ENCODE measurements around the gene PELI1. TPM values are rescaled to one million over a fixed set of nuclear protein-coding genes. Genes with fewer than 3 reads are reported as not detected.

The PELI1 gene
- total and polyA plus RNA-seq, 2 donors from 2014 or later = 4.6 to 36.9 TPM

DNA sequence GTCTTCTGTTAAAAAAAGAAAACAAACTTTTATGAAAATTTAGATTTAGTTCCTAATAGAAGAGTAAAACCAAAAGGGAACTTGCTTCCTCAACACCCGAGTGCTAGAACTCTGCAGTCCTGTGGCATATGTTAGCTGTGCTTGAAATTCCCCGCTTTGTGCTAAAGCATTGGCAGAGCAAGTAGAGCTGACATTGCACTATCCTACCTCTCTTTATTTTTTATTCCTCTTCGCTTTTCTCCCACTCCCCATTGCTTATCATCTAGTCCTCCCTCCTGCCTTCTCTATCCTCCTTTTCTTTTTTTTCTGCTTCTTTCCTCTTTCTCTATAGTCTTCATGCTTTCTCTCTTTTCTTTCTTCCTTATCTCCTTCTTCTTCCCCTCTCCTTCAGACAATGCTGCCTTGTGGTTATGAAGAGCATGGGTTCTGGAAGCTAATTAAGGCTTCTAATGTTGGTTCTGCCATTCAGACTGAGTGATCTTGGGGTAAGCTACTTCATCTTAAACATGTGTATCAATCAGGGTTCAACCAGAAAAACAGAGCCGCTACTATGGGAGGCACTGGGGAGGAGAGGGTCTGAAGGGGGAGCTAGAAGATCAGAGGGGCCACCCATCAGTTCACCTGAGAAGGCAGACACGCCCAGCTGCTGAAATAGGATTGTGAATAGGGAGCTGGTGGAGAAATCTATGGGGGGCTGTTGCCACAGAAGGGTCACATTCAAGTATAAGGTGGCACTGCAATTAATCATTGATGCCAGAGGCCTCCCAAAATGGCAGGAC is 31.4 kb upstream of the PELI1 start:
- H3K4me1 ChIP-seq (ENCODE audit: control insufficient read depth in 2 of 3, insufficient read depth in 2 of 3, low read depth in 1 of 3, low read length in 3 of 3) = no peaks in the 10 kb centered on the region
- no peak overlapping the region for H3K9ac ChIP-seq (ENCODE audit: low read length in 3 of 3)
- intact Hi-C loops (cut with DNase I) = no loop called here
- no peaks in the 10 kb centered on the region for H3K36me3 ChIP-seq (ENCODE audit: control insufficient read depth in 2 of 3, insufficient read depth in 3 of 3, low read length in 3 of 3)
- TF ChIP-seq, protein P1, sequence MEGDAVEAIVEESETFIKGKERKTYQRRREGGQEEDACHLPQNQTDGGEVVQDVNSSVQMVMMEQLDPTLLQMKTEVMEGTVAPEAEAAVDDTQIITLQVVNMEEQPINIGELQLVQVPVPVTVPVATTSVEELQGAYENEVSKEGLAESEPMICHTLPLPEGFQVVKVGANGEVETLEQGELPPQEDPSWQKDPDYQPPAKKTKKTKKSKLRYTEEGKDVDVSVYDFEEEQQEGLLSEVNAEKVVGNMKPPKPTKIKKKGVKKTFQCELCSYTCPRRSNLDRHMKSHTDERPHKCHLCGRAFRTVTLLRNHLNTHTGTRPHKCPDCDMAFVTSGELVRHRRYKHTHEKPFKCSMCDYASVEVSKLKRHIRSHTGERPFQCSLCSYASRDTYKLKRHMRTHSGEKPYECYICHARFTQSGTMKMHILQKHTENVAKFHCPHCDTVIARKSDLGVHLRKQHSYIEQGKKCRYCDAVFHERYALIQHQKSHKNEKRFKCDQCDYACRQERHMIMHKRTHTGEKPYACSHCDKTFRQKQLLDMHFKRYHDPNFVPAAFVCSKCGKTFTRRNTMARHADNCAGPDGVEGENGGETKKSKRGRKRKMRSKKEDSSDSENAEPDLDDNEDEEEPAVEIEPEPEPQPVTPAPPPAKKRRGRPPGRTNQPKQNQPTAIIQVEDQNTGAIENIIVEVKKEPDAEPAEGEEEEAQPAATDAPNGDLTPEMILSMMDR (IDR thresholded peaks at IDR 0.05; ENCODE audit: borderline replicate concordance, extremely low read depth, insufficient read depth) = no peak
- DNase-seq (no peak), FAIRE-seq (no peak)
- no peaks in the 10 kb centered on the region for H3K27me3 ChIP-seq (ENCODE audit: control insufficient read depth, insufficient read depth, low read length)
- H3K27ac ChIP-seq (ENCODE audit: low read depth in 2 of 2, low read length in 2 of 2) = no peak overlapping the region
- no peaks in the 10 kb centered on the region for H3K9me3 ChIP-seq (ENCODE audit: control insufficient read depth in 2 of 3, insufficient read depth in 1 of 3, low read length in 3 of 3)
- no peak overlapping the region for H3K4me3 ChIP-seq (ENCODE audit: low read length in 3 of 3)

DNA sequence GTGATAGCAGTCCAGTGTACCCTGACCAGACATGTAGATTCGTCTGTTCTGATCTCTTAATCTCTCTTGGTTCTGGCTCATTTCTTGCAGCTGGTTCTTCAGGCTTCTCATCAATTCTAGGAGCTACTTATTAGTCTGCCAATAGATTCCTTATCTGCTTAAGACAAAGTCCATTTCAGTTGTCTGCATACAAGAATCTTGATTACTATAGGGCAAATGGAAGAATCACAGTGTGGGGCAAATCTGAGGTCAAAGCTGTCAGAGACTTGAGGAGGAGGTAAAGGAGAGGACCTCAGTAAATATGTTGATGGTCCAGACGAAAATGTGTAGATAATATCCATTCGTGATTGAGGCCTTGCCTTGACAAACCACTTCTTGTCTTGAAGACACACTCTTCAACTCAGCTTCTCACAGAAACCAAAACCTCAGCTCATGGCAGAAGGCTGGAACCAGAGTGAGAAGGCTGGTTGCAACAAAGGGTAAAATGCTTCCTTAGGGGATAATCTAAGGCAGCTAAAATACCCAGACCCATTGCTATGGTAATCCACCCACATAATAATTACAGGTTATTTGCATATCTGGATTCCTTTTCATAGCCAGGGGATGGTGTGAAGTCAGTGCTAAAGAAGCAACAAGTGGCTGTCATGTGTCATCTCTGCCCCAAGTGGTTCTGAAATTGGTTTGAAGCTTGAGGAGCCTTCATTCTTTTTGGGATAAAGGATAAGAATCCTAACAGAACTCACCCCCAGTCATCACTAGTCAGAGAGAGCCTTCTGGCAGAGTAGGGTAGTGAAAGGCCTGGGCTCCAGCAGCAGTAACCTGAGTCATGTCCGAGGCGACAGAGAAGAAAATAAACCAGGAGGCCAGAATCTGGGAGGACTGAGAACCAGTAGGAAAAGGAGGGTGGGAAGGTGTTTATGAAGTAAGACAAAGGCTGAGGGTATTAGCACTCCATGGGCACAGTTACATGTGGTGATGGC is 29.2 kb upstream of the PELI1 start:
- no peaks in the 10 kb centered on the region for H3K27me3 ChIP-seq (ENCODE audit: control insufficient read depth, insufficient read depth, low read length)
- H3K27ac ChIP-seq (ENCODE audit: low read depth in 2 of 2, low read length in 2 of 2) = no peak overlapping the region
- no peak overlapping the region for H3K9ac ChIP-seq (ENCODE audit: low read length in 3 of 3)
- DNase-seq (no peak), FAIRE-seq (no peak)
- TF ChIP-seq, protein P1 (IDR thresholded peaks at IDR 0.05; ENCODE audit: borderline replicate concordance, extremely low read depth, insufficient read depth) = no peak
- no peaks in the 10 kb centered on the region for H3K4me1 ChIP-seq (ENCODE audit: control insufficient read depth in 2 of 3, insufficient read depth in 2 of 3, low read depth in 1 of 3, low read length in 3 of 3)
- H3K4me3 ChIP-seq (ENCODE audit: low read length in 3 of 3) = no peak overlapping the region
- H3K9me3 ChIP-seq (ENCODE audit: control insufficient read depth in 2 of 3, insufficient read depth in 1 of 3, low read length in 3 of 3) = no peaks in the 10 kb centered on the region
- H3K36me3 ChIP-seq (ENCODE audit: control insufficient read depth in 2 of 3, insufficient read depth in 3 of 3, low read length in 3 of 3) = no peaks in the 10 kb centered on the region
- intact Hi-C loops (cut with DNase I) = no loop called here

DNA sequence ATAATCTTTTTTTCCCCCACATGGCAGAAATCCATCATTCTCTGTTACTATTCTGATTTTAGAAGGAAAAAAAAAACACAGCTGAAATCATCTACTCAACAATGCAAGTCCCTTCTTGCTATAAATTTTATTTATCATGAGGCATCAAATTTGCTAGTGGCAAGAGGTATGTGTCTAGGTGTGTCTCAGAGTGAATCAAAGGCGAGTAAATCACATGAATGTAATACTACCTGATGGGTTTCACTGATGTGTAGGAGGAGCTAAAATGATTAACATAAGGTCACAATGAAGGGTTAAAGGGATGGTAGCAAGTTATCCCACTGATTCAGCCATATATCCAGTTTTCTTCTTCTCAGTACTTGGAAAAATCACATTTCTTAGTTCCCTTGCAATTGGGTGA is 24.5 kb upstream of the PELI1 start:
- TF ChIP-seq, protein P1 (IDR thresholded peaks at IDR 0.05; ENCODE audit: borderline replicate concordance, extremely low read depth, insufficient read depth) = no peak
- DNase-seq = no peak
- Histone ChIP-seq H3K4me1 (ENCODE audit: control insufficient read depth in 2 of 3, insufficient read depth in 2 of 3, low read depth in 1 of 3, low read length in 3 of 3) (no peaks in the 10 kb centered on the region), H3K9ac (ENCODE audit: low read length in 3 of 3) (no peak overlapping the region), H3K36me3 (ENCODE audit: control insufficient read depth in 2 of 3, insufficient read depth in 3 of 3, low read length in 3 of 3) (no peaks in the 10 kb centered on the region), H3K27me3 (ENCODE audit: control insufficient read depth, insufficient read depth, low read length) (no peaks in the 10 kb centered on the region), H3K27ac (ENCODE audit: low read depth in 2 of 2, low read length in 2 of 2) (no peak overlapping the region), H3K4me3 (ENCODE audit: low read length in 3 of 3) (no peak overlapping the region), H3K9me3 (ENCODE audit: control insufficient read depth in 2 of 3, insufficient read depth in 1 of 3, low read length in 3 of 3) (no peaks in the 10 kb centered on the region)
- intact Hi-C loops (cut with DNase I) = no loop called here
- FAIRE-seq = no peak
